Prostate gland (tissue), 2 donors: ENCODE data around the gene URB2. TPM values are rescaled to one million over a fixed set of nuclear protein-coding genes. Genes with fewer than 3 reads are reported as not detected.

Source experiments
- DNase-seq: peaks from one replicate; pipeline ENCODE4 v3.0.0-alpha.2; 2019; ENCODE audit warnings: low spot score
- H3K27ac ChIP-seq, 2 donors: fragments of 200-600 bp; sonication (generic); 2 replicates each; pipeline ENCODE4 v1.5.1; 2017 to 2019
- H3K27me3 ChIP-seq: fragments of 200-600 bp; sonication (generic); replicated peaks from 2 replicates; pipeline ENCODE4 v1.5.1; 2019; ENCODE audit not compliant: insufficient read depth
- H3K36me3 ChIP-seq, 2 donors: fragments of 200-600 bp; sonication (generic); 1 replicate in 1 of 2; 2 replicates in 1 of 2; pipeline versions ENCODE4 v1.5.1 to v1.8.1; 2017 to 2019
- H3K4me1 ChIP-seq: fragments of 200-600 bp; sonication (generic); replicated peaks from 2 replicates; pipeline ENCODE4 v1.5.1; 2019
- H3K4me3 ChIP-seq, 2 donors: fragments of 200-600 bp; sonication (generic); 2 replicates each; pipeline ENCODE4 v1.5.1; 2017 to 2019
- H3K9me3 ChIP-seq: fragments of 200-600 bp; sonication (generic); 2 replicates; pipeline ENCODE4 v1.5.1; 2017
- POLR2A ChIP-seq: fragments of 450-650 bp; IDR thresholded peaks from one replicate; pipeline ENCODE4 v1.6.1; 2016; ENCODE audit warnings: antibody characterized with exemption, mild to moderate bottlenecking
- POLR2AphosphoS5 ChIP-seq: sonication (generic); formaldehyde crosslinking; IDR thresholded peaks from one replicate; pipeline ENCODE4 v1.6.1; 2017; ENCODE audit warnings: antibody characterized with exemption
- WGBS: methylation state at CpG from one replicate; pipeline ENCODE4 v1.1.5; 2018; 5-methylcytosine and 5-hydroxymethylcytosine counted together
- intact Hi-C: fragments of 100-400 bp; cut with DNase I; formaldehyde crosslinking; loops from one replicate; pipeline ENCODE4 v1.14.2; 2022
- total RNA-seq, 2 donors: library from RNA; depleted of rRNA; stranded (reverse); fragments of >200 nt; gene quantifications; one replicate each; pipeline ENCODE4 v1.1.0, GENCODE V29; 2016
- TF ChIP-seq, protein P1 (sequence below), 4 experiments: fragments of 200-600 bp in 2 of 4; fragments of 450-650 bp in 2 of 4; sonication (generic) in 2 of 4; IDR thresholded peaks; 1 replicate in 3 of 4; 2 replicates in 1 of 4; pipeline ENCODE4 v1.5.1; 2016 to 2019; ENCODE audit warnings: antibody characterized with exemption in 4 of 4, mild to moderate bottlenecking in 2 of 4, moderate library complexity in 2 of 4

The URB2 gene
- total RNA-seq, 2 donors from 2014 or later, result 5.6 to 11.9 TPM

DNA sequence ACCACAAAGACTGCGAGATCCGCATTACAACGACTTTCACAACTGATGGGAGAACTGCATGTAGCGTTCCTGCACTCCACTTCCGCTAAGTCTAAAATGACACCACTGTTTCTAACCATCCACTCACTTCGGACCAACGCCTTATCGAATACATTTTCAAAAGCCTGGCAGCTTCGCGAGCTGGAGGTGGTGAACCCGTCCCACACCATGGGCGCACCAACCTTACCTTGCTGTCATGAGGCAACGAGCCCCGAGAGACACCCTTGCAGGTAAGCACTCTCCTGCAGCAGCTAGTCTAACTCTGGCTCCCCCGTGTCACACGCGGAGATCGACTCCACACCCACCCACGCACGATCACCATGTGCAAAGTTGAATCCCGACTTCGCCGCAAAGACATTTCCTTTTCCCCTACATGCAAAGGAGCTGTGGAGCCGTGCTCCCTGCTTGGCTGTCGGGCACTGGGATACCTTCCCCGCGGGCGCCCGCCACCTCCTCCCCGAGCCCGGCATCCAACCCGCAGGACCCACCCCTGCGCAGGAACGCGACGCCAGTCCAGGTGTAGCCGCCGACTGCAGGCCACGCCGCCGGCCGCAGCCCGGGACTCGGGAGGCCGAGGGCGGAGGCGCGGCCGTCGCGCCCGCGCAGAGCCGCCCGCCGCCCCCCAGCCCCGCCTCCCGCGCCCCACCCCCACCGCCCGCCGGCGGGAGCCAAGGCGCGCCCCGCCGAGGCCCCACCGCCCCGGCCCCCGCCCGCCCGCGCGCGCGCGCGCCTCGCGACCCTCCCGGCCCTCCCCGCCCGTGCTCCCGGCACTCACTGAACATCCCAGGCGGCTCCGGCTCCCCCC is 754 bp upstream of the URB2 start:
- intact Hi-C loops, result no loop called here
- H3K27ac ChIP-seq, result peak overlapping the region; percentile 81 to 92
- TF ChIP-seq POLR2A, result no peak
- TF ChIP-seq, protein P1, sequence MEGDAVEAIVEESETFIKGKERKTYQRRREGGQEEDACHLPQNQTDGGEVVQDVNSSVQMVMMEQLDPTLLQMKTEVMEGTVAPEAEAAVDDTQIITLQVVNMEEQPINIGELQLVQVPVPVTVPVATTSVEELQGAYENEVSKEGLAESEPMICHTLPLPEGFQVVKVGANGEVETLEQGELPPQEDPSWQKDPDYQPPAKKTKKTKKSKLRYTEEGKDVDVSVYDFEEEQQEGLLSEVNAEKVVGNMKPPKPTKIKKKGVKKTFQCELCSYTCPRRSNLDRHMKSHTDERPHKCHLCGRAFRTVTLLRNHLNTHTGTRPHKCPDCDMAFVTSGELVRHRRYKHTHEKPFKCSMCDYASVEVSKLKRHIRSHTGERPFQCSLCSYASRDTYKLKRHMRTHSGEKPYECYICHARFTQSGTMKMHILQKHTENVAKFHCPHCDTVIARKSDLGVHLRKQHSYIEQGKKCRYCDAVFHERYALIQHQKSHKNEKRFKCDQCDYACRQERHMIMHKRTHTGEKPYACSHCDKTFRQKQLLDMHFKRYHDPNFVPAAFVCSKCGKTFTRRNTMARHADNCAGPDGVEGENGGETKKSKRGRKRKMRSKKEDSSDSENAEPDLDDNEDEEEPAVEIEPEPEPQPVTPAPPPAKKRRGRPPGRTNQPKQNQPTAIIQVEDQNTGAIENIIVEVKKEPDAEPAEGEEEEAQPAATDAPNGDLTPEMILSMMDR (IDR thresholded peaks at IDR 0.05), result peak in 1 of 4 experiments; percentile 13
- H3K27me3 ChIP-seq, result no peaks in the 10 kb centered on the region
- H3K9me3 ChIP-seq, result no peaks in the 10 kb centered on the region
- peak overlapping the region; percentile 90 to 94 for H3K4me3 ChIP-seq
- peaks cover 4% of the 10 kb centered on the region for H3K4me1 ChIP-seq
- H3K36me3 ChIP-seq, result no peaks in the 10 kb centered on the region
- 1% methylated on average over 48 of the region's 86 CpGs for WGBS
- DNase-seq, result peak; percentile 32

DNA sequence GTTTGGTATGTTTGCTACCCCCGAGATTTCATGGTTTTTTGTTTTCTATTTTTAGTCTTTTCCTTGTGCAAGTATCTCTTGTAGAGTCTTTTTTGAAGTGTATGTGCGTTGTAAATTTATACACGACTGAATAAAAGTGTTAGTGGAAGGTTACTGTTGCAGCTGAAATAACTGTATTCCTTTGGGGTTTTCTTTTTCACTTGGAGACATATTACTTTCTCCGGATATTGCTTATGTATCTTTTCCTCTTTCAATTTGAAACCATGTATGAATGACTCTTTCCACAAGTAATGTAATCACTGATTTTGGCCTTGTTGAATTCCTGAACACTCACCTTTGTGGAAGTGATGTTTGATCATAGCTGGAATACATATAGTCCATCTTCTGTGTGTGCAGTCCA is 956 bp downstream of the URB2 start:
- H3K27me3 ChIP-seq, result no peaks in the 10 kb centered on the region
- no peak for DNase-seq
- peaks cover 4% of the 10 kb centered on the region for H3K4me1 ChIP-seq
- 4% methylated on average over 4 of the region's 4 CpGs for WGBS
- intact Hi-C loops, result loop anchor here (2.0 kb wide), 1 partner anchor 68 kb away; the partner anchor contains the start of gene ABCB10
- peak overlapping the region in 1 of 2 donors; percentile 92 for H3K27ac ChIP-seq
- TF ChIP-seq POLR2A (no peak), POLR2AphosphoS5 (no peak)
- TF ChIP-seq, protein P1 (IDR thresholded peaks at IDR 0.05), result no peak
- H3K36me3 ChIP-seq, result no peaks in the 10 kb centered on the region
- peak overlapping the region in 1 of 2 donors; percentile 94 for H3K4me3 ChIP-seq
- H3K9me3 ChIP-seq, result no peaks in the 10 kb centered on the region

DNA sequence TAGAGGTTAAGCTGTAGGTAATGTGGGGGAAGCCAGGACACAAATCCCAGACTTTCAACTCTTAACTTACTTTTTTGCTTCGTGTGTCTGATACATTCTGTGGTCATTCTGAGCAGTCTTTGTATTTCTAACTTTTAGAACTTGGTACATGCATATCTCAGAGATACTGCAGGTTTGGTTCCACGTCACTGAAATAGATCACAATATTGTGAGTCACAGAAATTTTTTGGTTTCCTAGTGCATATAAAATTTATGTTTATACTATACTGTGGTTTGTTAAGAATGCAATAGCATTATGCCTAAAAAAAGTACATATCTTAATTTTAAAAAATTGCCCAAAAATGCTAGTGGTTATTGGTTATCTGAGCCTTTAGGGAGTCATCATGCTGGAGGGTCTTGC is 3.2 kb downstream of the URB2 start:
- Histone ChIP-seq H3K9me3 (no peaks in the 10 kb centered on the region), H3K4me1 (peaks cover 4% of the 10 kb centered on the region), H3K27ac (no peak overlapping the region), H3K27me3 (no peaks in the 10 kb centered on the region), H3K4me3 (no peak overlapping the region), H3K36me3 (no peaks in the 10 kb centered on the region)
- TF ChIP-seq POLR2AphosphoS5 (no peak), POLR2A (no peak)
- TF ChIP-seq, protein P1 (IDR thresholded peaks at IDR 0.05), result no peak
- DNase-seq, result no peak
- 89% methylated on average over 2 of the region's 2 CpGs for WGBS
- intact Hi-C loops, result no loop called here

DNA sequence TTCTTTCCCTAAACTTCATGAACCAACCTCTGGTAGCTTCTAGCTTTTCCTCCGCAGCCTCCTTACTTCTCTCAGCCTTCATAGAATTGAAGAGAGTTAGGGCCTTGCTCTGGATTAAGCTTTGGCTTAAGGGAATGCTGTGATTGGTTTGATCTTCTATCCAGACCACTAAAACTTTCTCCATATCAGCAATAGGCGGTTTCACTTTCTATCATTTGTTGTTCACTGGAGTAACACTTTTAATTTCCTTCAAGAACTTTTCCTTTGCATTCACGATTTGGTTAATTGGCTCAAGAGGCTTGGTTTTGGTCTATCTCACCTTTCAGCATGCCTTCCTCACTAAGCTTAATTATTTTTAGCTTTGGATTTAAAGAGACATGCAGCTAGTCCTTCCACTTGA is 5.1 kb downstream of the URB2 start:
- TF ChIP-seq POLR2AphosphoS5, result no peak
- TF ChIP-seq, protein P1 (IDR thresholded peaks at IDR 0.05), result no peak
- TF ChIP-seq POLR2A, result no peak
- no peaks in the 10 kb centered on the region for H3K27me3 ChIP-seq
- peaks cover 0 to 7% of the 10 kb centered on the region in 2 donors for H3K36me3 ChIP-seq
- H3K4me1 ChIP-seq, result no peaks in the 10 kb centered on the region
- H3K27ac ChIP-seq, result no peak overlapping the region
- intact Hi-C loops, result no loop called here
- WGBS, result 76% methylated on average over 3 of the region's 3 CpGs
- no peak for DNase-seq
- H3K9me3 ChIP-seq, result no peaks in the 10 kb centered on the region
- no peak overlapping the region for H3K4me3 ChIP-seq

DNA sequence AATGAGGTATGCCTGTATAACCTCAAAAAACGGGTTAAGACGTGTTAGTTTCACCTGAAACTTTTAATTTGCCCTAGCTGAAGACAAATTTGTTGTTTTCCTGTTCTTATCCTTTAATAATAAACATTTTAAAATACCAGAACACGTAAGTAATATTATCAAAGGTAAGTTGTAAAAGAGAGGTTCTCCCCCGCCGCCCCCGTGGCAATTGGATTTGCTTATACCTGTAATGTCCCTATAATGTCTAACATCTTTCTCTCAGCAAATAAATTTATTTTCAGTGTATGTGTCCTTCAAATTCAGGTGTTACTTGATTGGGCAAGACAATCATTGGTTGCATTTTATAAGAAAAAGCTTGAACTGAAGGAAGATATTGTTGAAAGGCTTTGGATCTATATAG is 5.9 kb downstream of the URB2 start:
- H3K4me1 ChIP-seq, result no peaks in the 10 kb centered on the region
- DNase-seq, result no peak
- no peak overlapping the region for H3K27ac ChIP-seq
- TF ChIP-seq, protein P1 (IDR thresholded peaks at IDR 0.05), result no peak
- TF ChIP-seq POLR2A (no peak), POLR2AphosphoS5 (no peak)
- no peak overlapping the region for H3K4me3 ChIP-seq
- 55% methylated on average over 6 of the region's 6 CpGs for WGBS
- no peaks in the 10 kb centered on the region for H3K27me3 ChIP-seq
- intact Hi-C loops, result no loop called here
- no peaks in the 10 kb centered on the region for H3K9me3 ChIP-seq
- peaks cover 0 to 14% of the 10 kb centered on the region in 2 donors for H3K36me3 ChIP-seq
